DOHH2 (cell line): ENCODE data around the gene MACC1.

ENCODE experiments used
- H3F3A ChIP-seq: fragments of 200-600 bp; sonication (generic), shearing (Covaris generic); 2 replicates; pipeline ENCODE4 v1.6.0; 2016; ENCODE audit warnings: antibody characterized with exemption, mild to moderate bottlenecking; ENCODE audit not compliant: control insufficient read depth, insufficient read depth
- H3K27ac ChIP-seq: fragments of 200-600 bp; sonication (generic); 2 replicates; pipeline ENCODE4 v1.5.1; 2014; ENCODE audit warnings: low read depth, mild to moderate bottlenecking, low read length, moderate library complexity
- H3K27me3 ChIP-seq: fragments of 200-600 bp; sonication (generic); 2 replicates; pipeline ENCODE4 v1.6.1; 2014; ENCODE audit warnings: mild to moderate bottlenecking, low read length, mixed read lengths; ENCODE audit not compliant: control insufficient read depth
- H3K36me3 ChIP-seq: fragments of 200-600 bp; sonication (generic); 2 replicates; pipeline ENCODE4 v1.6.1; 2014; ENCODE audit warnings: mild to moderate bottlenecking, low read length, moderate library complexity, mixed read lengths; ENCODE audit not compliant: control insufficient read depth
- H3K4me1 ChIP-seq: fragments of 200-600 bp; sonication (generic); 2 replicates; pipeline ENCODE4 v1.6.1; 2014; ENCODE audit warnings: mild to moderate bottlenecking, low read length, mixed read lengths; ENCODE audit not compliant: control insufficient read depth
- H3K4me2 ChIP-seq: fragments of 200-600 bp; sonication (generic); 2 replicates; pipeline ENCODE4 v1.6.0; 2014; ENCODE audit warnings: mild to moderate bottlenecking, low read length, moderate library complexity
- H3K4me3 ChIP-seq: fragments of 200-600 bp; sonication (generic); 2 replicates; pipeline ENCODE4 v1.5.1; 2014; ENCODE audit warnings: mild to moderate bottlenecking, low read length, mixed read lengths
- H3K79me2 ChIP-seq: fragments of 200-600 bp; sonication (generic); 2 replicates; pipeline ENCODE4 v1.6.1; 2014; ENCODE audit warnings: mild to moderate bottlenecking, low read length, mixed read lengths; ENCODE audit not compliant: control insufficient read depth
- H3K9me2 ChIP-seq: fragments of 200-600 bp; sonication (generic); replicated peaks from 2 replicates; pipeline ENCODE4 v1.6.1; 2014; ENCODE audit warnings: mild to moderate bottlenecking, low read length, mixed read lengths; ENCODE audit not compliant: control insufficient read depth
- H3K9me3 ChIP-seq: fragments of 200-600 bp; sonication (generic); 2 replicates; pipeline ENCODE4 v1.6.1; 2014; ENCODE audit warnings: antibody characterized with exemption, low read length, mixed read lengths; ENCODE audit not compliant: control insufficient read depth, insufficient read depth
- H4K20me1 ChIP-seq: fragments of 200-600 bp; sonication (generic); 2 replicates; pipeline ENCODE4 v1.6.0; 2014; ENCODE audit warnings: low read depth, mild to moderate bottlenecking, antibody characterized with exemption, low read length, moderate library complexity; ENCODE audit not compliant: control insufficient read depth, insufficient read depth
- EZH2phosphoT487 ChIP-seq: fragments of 200-600 bp; sonication (generic); IDR thresholded peaks from 2 replicates; pipeline ENCODE4 v1.6.1; 2017; ENCODE audit warnings: borderline replicate concordance, mild to moderate bottlenecking, antibody characterized with exemption, low read length, moderate library complexity, mixed read lengths
- TF ChIP-seq, protein P1 (sequence below): fragments of 200-600 bp; sonication (generic); IDR thresholded peaks from one replicate; pipeline ENCODE4 v1.5.1; 2014; ENCODE audit warnings: antibody characterized with exemption, mild to moderate bottlenecking, low read depth, low read length; ENCODE audit not compliant: poor library complexity, severe bottlenecking

The MACC1 gene

DNA sequence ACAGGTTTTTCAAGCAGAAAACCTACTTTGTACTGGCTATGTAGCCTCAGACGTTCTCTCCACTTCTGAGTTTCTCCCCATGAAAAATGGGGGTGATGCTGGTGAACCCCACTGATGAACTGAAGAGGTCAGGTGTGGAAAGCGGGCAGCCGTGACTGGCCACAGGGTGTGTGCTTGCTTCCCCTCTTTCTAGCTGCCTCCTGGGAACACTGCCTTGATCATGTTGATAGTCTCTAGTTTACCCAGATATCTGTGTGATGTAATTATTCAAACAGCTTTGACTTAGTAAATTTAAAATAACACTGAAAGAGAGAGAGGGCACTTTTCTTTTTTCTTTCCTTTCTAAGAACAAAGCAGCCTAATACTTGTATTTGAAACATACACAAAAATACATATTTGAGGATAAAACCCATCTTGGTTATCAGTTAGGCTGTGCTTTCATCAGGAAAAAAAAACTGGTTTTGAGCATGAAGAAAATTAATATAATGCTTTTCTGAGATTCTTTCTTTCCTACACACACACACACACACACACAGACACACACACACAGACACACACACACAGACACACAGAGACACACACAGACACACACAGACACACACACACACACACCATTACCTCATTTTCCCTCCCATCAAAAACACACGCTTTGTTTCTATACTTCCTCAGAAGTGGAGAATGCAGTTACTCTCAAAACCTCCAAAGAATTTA, 76.7 kb downstream of the MACC1 start:
- no peaks in the 10 kb centered on the region for H3K79me2 ChIP-seq
- H3F3A ChIP-seq = no peaks in the 10 kb centered on the region
- H3K4me1 ChIP-seq = no peaks in the 10 kb centered on the region
- no peaks in the 10 kb centered on the region for H3K27me3 ChIP-seq
- no peaks in the 10 kb centered on the region for H4K20me1 ChIP-seq
- H3K9me3 ChIP-seq = no peaks in the 10 kb centered on the region
- no peaks in the 10 kb centered on the region for H3K36me3 ChIP-seq
- H3K9me2 ChIP-seq = no peaks in the 10 kb centered on the region
- no peak overlapping the region for H3K27ac ChIP-seq
- no peak overlapping the region for H3K4me3 ChIP-seq
- TF ChIP-seq, protein P1, sequence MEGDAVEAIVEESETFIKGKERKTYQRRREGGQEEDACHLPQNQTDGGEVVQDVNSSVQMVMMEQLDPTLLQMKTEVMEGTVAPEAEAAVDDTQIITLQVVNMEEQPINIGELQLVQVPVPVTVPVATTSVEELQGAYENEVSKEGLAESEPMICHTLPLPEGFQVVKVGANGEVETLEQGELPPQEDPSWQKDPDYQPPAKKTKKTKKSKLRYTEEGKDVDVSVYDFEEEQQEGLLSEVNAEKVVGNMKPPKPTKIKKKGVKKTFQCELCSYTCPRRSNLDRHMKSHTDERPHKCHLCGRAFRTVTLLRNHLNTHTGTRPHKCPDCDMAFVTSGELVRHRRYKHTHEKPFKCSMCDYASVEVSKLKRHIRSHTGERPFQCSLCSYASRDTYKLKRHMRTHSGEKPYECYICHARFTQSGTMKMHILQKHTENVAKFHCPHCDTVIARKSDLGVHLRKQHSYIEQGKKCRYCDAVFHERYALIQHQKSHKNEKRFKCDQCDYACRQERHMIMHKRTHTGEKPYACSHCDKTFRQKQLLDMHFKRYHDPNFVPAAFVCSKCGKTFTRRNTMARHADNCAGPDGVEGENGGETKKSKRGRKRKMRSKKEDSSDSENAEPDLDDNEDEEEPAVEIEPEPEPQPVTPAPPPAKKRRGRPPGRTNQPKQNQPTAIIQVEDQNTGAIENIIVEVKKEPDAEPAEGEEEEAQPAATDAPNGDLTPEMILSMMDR = no peak
- TF ChIP-seq EZH2phosphoT487 = no peak
- H3K4me2 ChIP-seq = no peak overlapping the region

DNA sequence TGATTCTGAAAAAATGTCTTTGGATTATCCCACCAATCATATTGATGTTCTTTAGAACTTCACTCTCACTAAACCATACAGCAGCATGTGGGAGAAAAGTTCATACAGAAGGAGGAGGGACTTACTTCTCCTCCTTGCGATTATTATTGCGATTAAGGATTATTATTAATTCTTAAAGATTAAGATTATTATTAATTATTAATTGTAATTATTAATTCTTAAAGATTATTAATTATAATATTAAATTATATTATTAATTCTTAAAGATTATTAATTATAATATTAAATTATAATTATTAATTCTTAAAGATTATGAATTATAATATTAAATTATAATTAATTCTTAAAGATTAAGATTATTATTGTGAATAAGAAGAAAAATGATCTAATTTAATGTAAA, 80.5 kb downstream of the MACC1 start:
- H3K4me1 ChIP-seq = no peaks in the 10 kb centered on the region
- H3K27ac ChIP-seq = no peak overlapping the region
- no peaks in the 10 kb centered on the region for H3K9me2 ChIP-seq
- no peaks in the 10 kb centered on the region for H3K9me3 ChIP-seq
- H4K20me1 ChIP-seq = no peaks in the 10 kb centered on the region
- no peak overlapping the region for H3K4me2 ChIP-seq
- H3K27me3 ChIP-seq = no peaks in the 10 kb centered on the region
- H3K79me2 ChIP-seq = no peaks in the 10 kb centered on the region
- H3K4me3 ChIP-seq = no peak overlapping the region
- H3K36me3 ChIP-seq = no peaks in the 10 kb centered on the region
- TF ChIP-seq EZH2phosphoT487 = no peak
- TF ChIP-seq, protein P1 = no peak
- H3F3A ChIP-seq = no peaks in the 10 kb centered on the region

DNA sequence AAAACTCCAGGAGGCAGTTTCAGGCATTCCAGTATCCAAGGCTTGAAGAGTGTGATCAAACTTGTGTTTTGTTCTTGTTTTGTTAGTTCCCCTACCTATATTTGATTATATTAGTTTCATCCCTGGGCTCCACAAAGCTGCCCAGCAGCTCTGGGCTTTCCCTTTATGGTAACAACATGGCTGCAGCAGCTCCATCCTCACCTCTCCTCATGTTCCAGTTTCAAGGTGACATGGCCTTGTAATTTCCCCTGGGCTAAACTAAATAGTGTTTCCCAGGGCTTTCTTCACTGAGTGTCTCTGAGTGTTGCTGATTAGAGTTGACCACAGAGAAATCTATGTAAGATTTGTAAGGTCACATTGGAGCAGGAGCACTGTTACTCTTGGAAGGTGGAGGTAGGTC, 83.4 kb downstream of the MACC1 start:
- Histone ChIP-seq H3K27ac (no peak overlapping the region), H3K4me2 (no peak overlapping the region), H3K27me3 (no peaks in the 10 kb centered on the region), H4K20me1 (no peaks in the 10 kb centered on the region), H3K9me2 (no peaks in the 10 kb centered on the region), H3F3A (no peaks in the 10 kb centered on the region), H3K4me3 (no peak overlapping the region), H3K79me2 (no peaks in the 10 kb centered on the region), H3K4me1 (no peaks in the 10 kb centered on the region), H3K9me3 (no peaks in the 10 kb centered on the region), H3K36me3 (no peaks in the 10 kb centered on the region)
- no peak for TF ChIP-seq EZH2phosphoT487
- TF ChIP-seq, protein P1 = no peak
